Measurements from ENCODE around the gene CTNNA2.
"Not testable (repeated sequence)": the region's sequence is repeated elsewhere in the genome, so short reads cannot be mapped to it uniquely, and the experiment has no call there.

Gene CTNNA2

DNA sequence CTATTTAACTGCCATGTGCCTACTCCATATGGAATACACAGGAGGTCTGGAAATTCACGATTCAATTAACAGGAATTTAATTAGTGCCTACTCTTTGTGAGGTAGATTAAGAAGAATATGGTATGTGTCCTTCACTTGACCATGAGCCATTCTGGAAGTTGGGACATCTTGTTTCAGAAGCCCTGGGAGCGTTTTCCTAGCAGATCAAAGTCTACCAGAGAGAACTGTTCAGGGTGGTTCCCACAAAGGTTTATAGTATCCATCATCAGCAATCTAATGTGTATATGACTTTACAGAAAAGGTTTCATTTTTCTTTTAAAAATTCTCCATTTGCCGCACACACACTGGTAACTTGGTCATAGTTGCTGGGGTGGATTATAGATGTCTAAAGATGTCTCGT lies 632.6 kb downstream of the CTNNA2 start:
- TF ChIP-seq, protein P1, sequence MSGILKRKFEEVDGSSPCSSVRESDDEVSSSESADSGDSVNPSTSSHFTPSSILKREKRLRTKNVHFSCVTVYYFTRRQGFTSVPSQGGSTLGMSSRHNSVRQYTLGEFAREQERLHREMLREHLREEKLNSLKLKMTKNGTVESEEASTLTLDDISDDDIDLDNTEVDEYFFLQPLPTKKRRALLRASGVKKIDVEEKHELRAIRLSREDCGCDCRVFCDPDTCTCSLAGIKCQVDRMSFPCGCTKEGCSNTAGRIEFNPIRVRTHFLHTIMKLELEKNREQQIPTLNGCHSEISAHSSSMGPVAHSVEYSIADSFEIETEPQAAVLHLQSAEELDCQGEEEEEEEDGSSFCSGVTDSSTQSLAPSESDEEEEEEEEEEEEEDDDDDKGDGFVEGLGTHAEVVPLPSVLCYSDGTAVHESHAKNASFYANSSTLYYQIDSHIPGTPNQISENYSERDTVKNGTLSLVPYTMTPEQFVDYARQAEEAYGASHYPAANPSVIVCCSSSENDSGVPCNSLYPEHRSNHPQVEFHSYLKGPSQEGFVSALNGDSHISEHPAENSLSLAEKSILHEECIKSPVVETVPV (CRISPR knock-in tag; IDR thresholded peaks at IDR 0.05): no peak
- no peak for TF ChIP-seq CSDC2 (CRISPR knock-in tag; IDR thresholded peaks at IDR 0.05)
- no peak for TF ChIP-seq PPARA (CRISPR knock-in tag; IDR thresholded peaks at IDR 0.05; ENCODE audit: borderline replicate concordance)
- TF ChIP-seq BACH2 (CRISPR knock-in tag; IDR thresholded peaks at IDR 0.05; ENCODE audit: borderline replicate concordance): no peak
- no peak for ATAC-seq

DNA sequence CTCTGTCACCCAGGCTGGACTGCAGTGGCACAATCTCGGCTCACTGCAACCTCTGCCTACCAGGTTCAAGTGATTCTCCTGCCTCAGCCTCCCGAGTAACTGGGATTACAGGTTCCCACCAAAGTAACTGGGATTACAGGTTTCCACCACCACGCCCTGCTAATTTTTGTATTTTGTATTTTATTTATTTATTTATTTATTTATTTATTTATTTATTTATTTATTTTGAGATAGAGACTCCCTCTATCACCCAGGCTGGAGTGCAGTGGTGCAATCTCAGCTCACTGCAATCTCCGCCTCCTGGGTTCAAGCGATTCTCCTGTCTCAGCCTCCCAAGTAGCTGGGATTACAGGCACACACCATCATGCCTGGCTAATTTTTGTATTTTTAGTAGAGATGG lies 633.9 kb downstream of the CTNNA2 start:
- ATAC-seq: not testable (repeated sequence)

DNA sequence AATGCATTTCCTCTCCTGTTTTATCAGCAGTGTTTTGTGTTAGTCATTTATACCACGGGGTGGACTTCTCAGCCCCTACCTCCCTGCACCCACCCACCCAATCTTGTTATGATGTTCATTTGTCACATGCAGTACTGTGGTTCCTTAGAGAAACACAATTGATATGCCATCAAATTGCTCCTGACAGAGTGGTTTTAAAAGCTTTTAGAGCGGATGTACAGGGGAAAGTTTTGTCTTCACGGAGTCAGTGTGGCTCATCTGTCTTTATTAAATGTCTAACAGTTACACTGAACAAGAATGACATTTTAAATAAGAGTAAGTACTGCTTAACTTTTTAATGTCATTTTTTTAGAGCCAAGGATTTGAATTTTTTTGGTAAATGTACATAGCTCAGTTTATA lies 634.8 kb downstream of the CTNNA2 start:
- no peak for TF ChIP-seq ZNF565 (CRISPR knock-in tag; conservative IDR thresholded peaks at IDR 0.05; ENCODE audit: low read depth)
- peak; percentile 85 for TF ChIP-seq ISL1 (CRISPR knock-in tag; IDR thresholded peaks at IDR 0.05)
- no peak for ATAC-seq

DNA sequence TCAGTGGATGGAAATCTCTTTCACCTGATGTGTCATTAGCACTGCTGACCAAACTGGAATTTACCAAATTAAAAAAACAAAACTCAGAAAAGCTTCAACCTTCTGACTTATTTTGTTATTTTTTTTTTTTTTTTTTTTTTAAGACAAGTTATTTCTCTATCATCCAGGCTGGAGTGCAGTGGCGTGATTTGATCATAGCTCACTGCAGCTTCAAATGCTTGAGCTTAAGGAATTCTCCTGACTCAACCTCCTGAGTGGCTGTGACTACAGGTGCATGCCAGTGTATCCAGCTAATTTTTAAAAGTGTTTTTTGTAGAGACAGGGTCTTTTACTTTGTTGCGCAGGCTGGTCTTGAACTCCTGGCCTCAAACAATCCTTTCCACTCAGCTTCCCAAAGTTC lies 636.1 kb downstream of the CTNNA2 start:
- no peak for ATAC-seq
- TF ChIP-seq OSR1 (CRISPR knock-in tag; IDR thresholded peaks at IDR 0.05): no peak
- TF ChIP-seq, protein P2, sequence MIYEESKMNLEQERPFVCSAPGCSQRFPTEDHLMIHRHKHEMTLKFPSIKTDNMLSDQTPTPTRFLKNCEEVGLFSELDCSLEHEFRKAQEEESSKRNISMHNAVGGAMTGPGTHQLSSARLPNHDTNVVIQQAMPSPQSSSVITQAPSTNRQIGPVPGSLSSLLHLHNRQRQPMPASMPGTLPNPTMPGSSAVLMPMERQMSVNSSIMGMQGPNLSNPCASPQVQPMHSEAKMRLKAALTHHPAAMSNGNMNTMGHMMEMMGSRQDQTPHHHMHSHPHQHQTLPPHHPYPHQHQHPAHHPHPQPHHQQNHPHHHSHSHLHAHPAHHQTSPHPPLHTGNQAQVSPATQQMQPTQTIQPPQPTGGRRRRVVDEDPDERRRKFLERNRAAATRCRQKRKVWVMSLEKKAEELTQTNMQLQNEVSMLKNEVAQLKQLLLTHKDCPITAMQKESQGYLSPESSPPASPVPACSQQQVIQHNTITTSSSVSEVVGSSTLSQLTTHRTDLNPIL (CRISPR knock-in tag; IDR thresholded peaks at IDR 0.05; ENCODE audit: low read depth): no peak
- TF ChIP-seq ZNF8 (CRISPR knock-in tag; IDR thresholded peaks at IDR 0.05): no peak
- no peak for TF ChIP-seq TCF4 (CRISPR knock-in tag; IDR thresholded peaks at IDR 0.05; ENCODE audit: borderline replicate concordance)
- TF ChIP-seq PPARA (CRISPR knock-in tag; IDR thresholded peaks at IDR 0.05; ENCODE audit: borderline replicate concordance): no peak
- no peak for TF ChIP-seq SNAI2 (CRISPR knock-in tag; IDR thresholded peaks at IDR 0.05)
- no peak for TF ChIP-seq ESRRG (CRISPR knock-in tag; IDR thresholded peaks at IDR 0.05)
- no peak for TF ChIP-seq ZNF70 (CRISPR knock-in tag; IDR thresholded peaks at IDR 0.05)
- TF ChIP-seq ZFP30 (CRISPR knock-in tag; IDR thresholded peaks at IDR 0.05): no peak
- no peak for TF ChIP-seq TOX (CRISPR knock-in tag; IDR thresholded peaks at IDR 0.05; ENCODE audit: borderline replicate concordance)
- TF ChIP-seq BACH2 (CRISPR knock-in tag; IDR thresholded peaks at IDR 0.05; ENCODE audit: borderline replicate concordance): no peak
- TF ChIP-seq GLIS3 (CRISPR knock-in tag; IDR thresholded peaks at IDR 0.05): no peak
- no peak for TF ChIP-seq RARB (CRISPR knock-in tag; IDR thresholded peaks at IDR 0.05)
- TF ChIP-seq, protein P3, sequence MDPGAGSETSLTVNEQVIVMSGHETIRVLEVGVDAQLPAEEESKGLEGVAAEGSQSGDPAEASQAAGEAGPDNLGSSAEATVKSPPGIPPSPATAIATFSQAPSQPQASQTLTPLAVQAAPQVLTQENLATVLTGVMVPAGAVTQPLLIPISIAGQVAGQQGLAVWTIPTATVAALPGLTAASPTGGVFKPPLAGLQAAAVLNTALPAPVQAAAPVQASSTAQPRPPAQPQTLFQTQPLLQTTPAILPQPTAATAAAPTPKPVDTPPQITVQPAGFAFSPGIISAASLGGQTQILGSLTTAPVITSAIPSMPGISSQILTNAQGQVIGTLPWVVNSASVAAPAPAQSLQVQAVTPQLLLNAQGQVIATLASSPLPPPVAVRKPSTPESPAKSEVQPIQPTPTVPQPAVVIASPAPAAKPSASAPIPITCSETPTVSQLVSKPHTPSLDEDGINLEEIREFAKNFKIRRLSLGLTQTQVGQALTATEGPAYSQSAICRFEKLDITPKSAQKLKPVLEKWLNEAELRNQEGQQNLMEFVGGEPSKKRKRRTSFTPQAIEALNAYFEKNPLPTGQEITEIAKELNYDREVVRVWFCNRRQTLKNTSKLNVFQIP (CRISPR knock-in tag; IDR thresholded peaks at IDR 0.05; ENCODE audit: borderline replicate concordance, low read depth): no peak
- no peak for TF ChIP-seq ZNF565 (CRISPR knock-in tag; conservative IDR thresholded peaks at IDR 0.05; ENCODE audit: low read depth)
- TF ChIP-seq ARNTL (CRISPR knock-in tag; IDR thresholded peaks at IDR 0.05; ENCODE audit: borderline replicate concordance, low read depth): no peak
- no peak for TF ChIP-seq ZC3H10 (CRISPR knock-in tag; IDR thresholded peaks at IDR 0.05)
- TF ChIP-seq, protein P4, sequence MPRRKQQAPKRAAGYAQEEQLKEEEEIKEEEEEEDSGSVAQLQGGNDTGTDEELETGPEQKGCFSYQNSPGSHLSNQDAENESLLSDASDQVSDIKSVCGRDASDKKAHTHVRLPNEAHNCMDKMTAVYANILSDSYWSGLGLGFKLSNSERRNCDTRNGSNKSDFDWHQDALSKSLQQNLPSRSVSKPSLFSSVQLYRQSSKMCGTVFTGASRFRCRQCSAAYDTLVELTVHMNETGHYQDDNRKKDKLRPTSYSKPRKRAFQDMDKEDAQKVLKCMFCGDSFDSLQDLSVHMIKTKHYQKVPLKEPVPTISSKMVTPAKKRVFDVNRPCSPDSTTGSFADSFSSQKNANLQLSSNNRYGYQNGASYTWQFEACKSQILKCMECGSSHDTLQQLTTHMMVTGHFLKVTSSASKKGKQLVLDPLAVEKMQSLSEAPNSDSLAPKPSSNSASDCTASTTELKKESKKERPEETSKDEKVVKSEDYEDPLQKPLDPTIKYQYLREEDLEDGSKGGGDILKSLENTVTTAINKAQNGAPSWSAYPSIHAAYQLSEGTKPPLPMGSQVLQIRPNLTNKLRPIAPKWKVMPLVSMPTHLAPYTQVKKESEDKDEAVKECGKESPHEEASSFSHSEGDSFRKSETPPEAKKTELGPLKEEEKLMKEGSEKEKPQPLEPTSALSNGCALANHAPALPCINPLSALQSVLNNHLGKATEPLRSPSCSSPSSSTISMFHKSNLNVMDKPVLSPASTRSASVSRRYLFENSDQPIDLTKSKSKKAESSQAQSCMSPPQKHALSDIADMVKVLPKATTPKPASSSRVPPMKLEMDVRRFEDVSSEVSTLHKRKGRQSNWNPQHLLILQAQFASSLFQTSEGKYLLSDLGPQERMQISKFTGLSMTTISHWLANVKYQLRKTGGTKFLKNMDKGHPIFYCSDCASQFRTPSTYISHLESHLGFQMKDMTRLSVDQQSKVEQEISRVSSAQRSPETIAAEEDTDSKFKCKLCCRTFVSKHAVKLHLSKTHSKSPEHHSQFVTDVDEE (CRISPR knock-in tag; IDR thresholded peaks at IDR 0.05): no peak
- no peak for TF ChIP-seq ISL1 (CRISPR knock-in tag; IDR thresholded peaks at IDR 0.05)

DNA sequence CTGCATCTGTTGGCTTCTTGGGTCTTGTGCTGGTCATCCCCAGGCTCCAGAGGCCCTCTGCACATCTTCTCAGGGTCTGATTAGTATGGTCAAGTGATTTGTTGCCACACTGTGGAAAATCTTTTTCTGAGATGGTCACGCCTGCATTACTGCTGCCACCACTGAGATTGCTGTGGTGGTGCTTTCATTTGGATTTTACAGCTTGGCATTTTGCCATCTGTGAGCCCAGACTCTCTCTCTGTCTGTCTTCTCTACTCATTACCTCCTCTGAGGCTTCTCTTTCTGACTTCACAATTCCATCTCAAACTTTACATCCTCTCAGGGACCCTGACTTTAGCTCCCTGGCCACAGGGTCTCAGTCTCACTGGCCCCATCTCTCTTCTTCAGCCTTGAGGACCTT lies 637.1 kb downstream of the CTNNA2 start:
- TF ChIP-seq CSDC2 (CRISPR knock-in tag; IDR thresholded peaks at IDR 0.05) (no peak), ZC3H10 (CRISPR knock-in tag; IDR thresholded peaks at IDR 0.05) (no peak), ARNTL (CRISPR knock-in tag; IDR thresholded peaks at IDR 0.05; ENCODE audit: borderline replicate concordance, low read depth) (no peak), BACH2 (CRISPR knock-in tag; IDR thresholded peaks at IDR 0.05; ENCODE audit: borderline replicate concordance) (no peak), PPARA (CRISPR knock-in tag; IDR thresholded peaks at IDR 0.05; ENCODE audit: borderline replicate concordance) (no peak), GLIS3 (CRISPR knock-in tag; IDR thresholded peaks at IDR 0.05) (no peak), OSR1 (CRISPR knock-in tag; IDR thresholded peaks at IDR 0.05) (no peak)
- ATAC-seq: no peak
